M059J (cell line): ENCODE data around the gene DEGS2. TPM values are rescaled to one million over a fixed set of nuclear protein-coding genes. Genes with fewer than 3 reads are reported as not detected.
"Not testable (repeated sequence)": the region's sequence is repeated elsewhere in the genome, so short reads cannot be mapped to it uniquely, and the experiment has no call there.

Source experiments
- DNase-seq: peaks from one replicate; pipeline ENCODE4 v3.0.0-alpha.2; 2012; ENCODE audit warnings: low read depth
- total RNA-seq: library from RNA; depleted of rRNA; stranded (reverse); fragments of >200 nt; shearing (Covaris generic); gene quantifications from 2 replicates; pipeline ENCODE4 v1.2.3, GENCODE V29; 2014; rRNA removed

Gene DEGS2
- total RNA-seq, result 0.10 TPM in 1 of 2 replicates, not detected in the other

GRCh38 chr14:100159094-100159864 lies at the start of gene DEGS2:
Gene DEGS2, minus strand, starts transcription at chr14:100159645. Its CDS starts 58 bp downstream, at chr14:100159587.
- DNase-seq, result no peak

DNA sequence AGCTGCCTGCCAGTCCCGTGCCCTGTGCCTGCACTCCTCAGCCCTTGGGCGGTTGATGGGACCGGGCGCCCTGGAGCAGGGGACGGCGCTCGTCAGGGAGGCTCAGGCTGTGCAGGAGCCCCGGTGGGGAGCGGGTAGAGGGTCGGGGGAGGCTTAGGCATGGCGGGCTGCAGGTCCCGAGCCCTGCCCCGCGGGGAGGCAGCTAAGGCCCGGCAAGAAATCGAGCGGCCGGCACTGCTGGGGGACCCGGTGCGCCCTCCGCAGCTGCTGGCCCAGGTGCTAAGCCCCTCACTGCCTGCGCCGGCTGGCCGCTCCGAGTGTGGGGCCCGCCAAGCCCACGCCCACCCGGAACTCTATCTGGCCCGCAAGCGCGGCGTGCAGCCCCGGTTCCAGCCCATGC lies 48.7 kb upstream of the DEGS2 start:
- DNase-seq, result not testable (repeated sequence)

DNA sequence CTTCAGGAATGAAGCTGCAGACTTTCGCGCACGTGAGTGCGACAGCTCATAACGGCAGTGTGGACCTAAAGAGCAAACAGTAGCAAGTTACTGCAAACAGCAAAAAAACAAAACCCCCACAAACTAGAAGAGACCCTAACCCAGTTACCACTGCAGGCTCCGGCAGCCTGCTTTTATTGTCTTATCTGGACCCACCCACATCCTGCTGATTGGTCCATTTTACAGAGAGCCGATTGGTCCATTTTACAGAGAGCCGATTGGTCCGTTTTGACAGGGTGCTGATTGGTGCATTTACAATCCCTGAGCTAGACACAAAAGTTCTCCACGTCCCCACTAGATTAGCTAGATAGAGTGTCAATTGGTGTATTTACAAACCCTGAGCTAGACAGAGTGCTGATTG lies 48.1 kb upstream of the DEGS2 start:
- not testable (repeated sequence) for DNase-seq

GRCh38 chr14:100204835-100205167 lies 45.4 kb upstream of the DEGS2 start:
- not testable (repeated sequence) for DNase-seq

DNA sequence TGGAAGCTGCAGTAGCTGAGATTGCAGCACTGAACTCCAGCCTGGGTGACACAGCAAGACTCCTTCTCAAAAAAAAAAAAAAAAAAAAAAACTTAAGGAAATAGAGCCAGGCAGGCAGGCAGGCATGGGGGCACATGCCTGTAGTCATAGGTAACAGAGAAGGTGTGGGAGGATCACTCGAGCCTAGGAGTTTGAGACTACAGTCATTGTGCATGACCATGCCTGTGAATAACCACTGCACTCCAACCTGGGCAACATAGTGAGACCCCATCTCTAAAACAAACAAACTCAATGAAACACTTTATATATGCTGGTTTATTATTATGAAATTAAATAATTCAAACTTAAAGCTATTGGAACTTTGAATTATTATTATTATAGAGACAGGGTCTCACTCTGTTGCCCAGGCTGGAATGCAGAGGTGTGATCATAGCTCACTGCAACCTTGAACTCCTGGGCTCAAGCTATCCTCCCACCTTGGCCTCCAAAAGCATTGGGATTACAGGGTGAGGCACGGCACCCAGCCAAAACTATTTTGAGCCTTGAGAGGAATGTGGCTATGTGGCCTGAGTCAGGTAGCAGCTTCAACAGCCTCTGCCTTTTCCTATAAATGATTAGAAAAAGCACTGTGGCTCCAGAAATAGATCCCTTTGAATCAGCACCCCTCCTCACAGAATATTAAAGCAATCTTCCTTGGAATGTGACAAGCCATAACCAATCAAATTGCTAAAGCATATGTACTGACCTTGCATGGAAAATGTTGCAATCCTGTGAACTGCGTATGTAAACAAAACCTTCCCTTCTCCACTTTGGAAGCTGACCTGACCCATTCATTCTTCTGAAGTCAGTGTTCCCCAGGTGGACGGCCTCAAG lies 44.8 kb upstream of the DEGS2 start:
- no peak for DNase-seq

DNA sequence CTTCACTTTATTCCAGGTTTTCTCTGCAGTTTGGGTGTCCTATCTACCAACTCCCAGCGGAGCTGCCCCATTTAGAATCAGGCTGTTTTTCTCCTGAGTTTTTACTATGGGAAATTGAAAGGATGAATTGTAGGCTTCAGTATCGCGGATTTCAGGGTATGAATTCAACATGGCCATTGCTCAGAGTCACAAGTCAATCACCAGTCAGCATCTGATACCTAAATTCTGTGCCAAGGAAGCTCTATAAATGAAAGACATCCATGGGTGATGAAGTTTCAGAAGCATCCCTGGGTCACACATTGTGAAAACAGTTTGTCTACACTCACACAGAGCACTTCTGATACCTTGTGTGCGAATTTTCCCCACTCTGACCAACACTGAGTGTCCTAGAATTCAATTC lies 43.7 kb upstream of the DEGS2 start:
- DNase-seq, result no peak

DNA sequence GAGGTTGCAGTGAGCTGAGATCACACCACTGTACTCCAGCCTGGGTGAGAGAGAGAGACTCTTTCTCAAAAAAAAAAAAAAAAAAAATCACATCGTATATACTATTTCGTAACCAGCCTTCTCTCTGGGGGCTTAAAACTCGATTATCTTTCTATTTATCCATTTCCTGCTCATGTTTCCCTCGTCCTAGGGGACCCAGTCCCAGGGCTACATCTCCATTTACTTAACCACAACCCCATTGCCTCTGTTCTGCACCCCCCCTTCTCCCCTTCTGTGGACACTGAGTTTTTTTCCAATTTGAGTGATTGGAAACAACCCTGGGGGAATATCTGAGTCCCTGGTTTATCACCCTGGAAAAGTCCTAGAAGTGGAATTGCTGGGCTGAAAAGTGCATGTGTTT lies 43.3 kb upstream of the DEGS2 start:
- DNase-seq, result no peak

DNA sequence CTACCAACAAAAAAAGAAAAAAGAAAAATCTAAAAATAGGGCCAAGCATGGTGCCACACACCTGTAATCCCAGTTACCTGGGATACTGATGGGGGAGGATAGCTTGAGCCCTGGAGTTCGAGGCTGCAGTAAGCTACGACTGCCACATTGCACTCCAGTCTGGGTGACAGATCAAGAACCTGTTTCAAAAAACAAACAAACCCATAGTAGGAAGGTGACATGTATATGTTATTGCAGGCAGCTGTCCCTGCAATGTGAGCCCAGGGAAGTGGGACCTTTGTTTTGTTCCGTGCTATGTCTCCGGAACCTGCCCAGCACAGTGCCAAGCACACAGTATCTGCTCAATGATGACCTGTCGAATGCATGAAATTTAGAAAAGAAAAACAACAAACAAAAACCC lies 42.3 kb upstream of the DEGS2 start:
- DNase-seq, result no peak

- DNase-seq, result no peak
These were observed 40.9 kb upstream of the DEGS2 start for GRCh38 chr14:100200311-100200710.

GRCh38 chr14:100199240-100199860 lies 39.9 kb upstream of the DEGS2 start:
- no peak for DNase-seq

DNA sequence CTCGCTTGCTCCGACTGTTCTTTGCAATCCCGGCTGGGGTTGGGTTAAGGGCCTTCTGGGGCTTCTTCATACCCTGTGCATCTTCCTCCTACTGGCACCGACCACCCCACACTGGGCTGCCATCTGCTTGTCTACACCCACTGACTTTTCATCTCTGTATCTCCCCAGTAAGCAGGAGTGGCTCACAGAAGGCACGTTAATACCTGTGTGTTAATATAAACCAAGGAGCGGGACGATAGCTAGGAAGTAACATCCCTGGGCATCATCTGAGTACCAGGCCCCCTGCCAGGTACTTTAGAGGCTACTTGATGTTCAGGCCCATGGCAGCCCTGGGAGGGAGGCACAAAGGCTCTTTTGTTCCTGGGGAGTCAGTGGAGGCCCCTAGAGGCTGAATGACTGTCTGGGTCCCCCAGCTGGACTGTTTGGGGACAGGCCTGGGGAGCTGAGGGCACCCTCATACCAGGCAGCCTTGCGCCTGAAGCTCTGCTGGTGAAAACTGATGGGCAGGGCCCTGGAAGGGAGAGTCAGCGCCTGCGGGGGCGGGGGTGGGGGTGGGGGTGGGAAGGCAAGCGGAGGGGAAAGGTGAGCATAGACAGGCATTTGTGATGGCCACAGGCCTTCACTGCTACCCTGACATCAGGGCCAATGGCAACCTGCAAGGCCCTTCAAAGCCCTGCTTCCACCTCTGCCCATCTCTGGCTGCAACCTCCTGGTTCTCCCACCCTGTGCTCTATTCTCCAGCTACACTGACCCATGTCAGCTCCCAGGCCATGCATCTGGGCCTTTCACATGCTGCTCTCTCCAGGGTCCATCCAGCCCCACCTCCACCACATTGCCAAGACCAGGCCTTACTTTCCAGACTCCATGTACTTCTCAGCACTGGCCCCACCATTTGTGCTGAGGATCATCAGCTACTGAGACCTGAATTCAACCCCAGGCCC lies 34.2 kb upstream of the DEGS2 start:
- peak; percentile 10 for DNase-seq

DNA sequence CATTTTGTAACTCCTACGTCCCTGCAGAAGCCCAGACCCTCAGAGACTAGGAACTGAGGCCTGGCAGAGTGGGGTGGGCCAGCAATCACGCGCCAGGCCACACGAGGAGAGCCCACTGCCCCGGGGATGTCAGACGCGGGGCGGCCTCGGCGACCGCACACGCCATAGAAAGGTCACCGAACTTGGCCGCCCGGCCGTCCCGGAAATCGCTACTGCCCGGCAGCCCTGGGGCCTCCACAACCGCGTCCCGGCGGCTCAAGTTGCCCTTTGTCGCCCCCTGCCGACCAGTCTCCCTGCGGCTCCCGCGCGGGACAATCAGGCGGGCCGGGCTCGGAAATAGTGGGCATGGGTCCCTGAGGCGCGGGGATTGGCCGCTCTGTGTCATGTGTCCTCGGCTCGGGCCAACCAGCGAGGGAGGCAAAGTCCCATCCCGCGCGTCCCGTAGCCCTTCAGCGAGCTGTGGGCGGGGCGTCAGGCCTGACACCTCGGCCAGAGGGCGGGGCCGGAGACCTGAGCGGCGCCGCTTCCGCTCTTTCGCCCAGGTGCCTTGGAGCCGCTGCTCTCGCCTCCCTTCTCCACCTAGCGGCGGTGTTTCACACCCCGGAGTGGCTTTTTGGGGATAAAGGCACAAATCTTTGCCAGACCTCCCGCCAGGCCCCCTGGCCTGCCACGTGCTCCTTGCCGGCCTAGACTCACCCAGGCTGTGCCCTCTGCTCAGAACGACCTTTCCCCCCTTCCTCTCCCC lies 33.4 kb upstream of the DEGS2 start:
- DNase-seq, result peak; percentile 96

- no peak for DNase-seq
These were observed 32.8 kb upstream of the DEGS2 start for GRCh38 chr14:100192250-100192671.

- DNase-seq, result no peak
These were observed 32.3 kb upstream of the DEGS2 start for GRCh38 chr14:100191584-100192249.

DNA sequence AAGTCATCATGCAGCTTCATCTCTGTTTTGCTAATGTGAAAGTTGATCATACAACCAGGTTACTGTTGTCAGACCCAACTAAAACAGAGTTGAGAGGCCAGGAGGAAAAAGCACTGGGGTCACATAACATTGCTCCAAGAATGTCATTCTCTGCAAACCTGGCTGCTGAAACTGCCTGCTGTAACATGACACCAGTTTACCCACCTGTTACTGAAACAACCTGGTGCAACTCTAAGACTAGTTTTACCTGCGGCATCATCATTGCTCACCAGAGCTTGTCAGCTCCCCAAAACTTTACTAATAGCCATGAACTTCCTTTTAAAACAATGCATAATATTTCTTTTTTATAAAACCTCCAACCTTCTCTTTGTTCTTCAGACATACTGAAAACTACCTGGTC lies 30.7 kb upstream of the DEGS2 start:
- DNase-seq, result no peak

- no peak for DNase-seq
These were observed 29.1 kb upstream of the DEGS2 start for GRCh38 chr14:100188392-100189030.

DNA sequence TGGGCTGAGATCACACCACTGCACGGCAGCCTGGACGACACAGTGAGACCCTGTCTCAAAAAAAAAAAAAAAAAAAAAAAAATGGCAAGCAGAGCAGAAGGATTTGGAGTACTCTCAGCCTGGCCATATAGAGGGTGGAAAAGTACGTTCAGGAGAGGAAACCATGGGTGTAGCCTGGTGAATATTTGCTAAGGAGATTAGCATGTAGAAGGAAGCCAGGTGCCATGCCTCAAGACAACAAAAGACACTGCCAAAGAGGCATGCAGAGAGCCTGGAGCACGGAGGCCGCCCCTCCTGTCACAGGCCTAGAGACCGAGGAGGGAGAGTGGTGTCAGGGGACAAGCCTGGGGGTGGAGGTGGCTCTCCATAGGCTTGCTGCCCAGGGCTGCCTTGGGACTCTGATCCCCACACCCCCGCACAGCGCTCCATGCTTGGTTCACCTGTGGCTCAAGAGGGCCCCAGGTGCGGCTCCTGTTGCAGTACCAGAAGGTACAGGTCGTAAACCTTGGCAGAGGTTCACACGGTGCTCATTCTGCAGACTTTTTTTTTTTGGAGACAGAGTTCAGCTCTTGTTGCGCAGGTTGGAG lies 27.9 kb upstream of the DEGS2 start:
- no peak for DNase-seq

GRCh38 chr14:100181876-100182551 lies 22.6 kb upstream of the DEGS2 start:
- DNase-seq, result not testable (repeated sequence)

- not testable (repeated sequence) for DNase-seq
These were observed 21.2 kb upstream of the DEGS2 start for GRCh38 chr14:100180671-100181070.
